DOHH2 (cell line): ENCODE data around the gene PML.

Source experiments
- EZH2phosphoT487 ChIP-seq: fragments of 200-600 bp; sonication (generic); IDR thresholded peaks from 2 replicates; pipeline ENCODE4 v1.6.1; 2017; ENCODE audit warnings: borderline replicate concordance, mild to moderate bottlenecking, antibody characterized with exemption, low read length, moderate library complexity, mixed read lengths
- TF ChIP-seq, protein P1 (sequence below): fragments of 200-600 bp; sonication (generic); IDR thresholded peaks from one replicate; pipeline ENCODE4 v1.5.1; 2014; ENCODE audit warnings: antibody characterized with exemption, mild to moderate bottlenecking, low read depth, low read length; ENCODE audit not compliant: poor library complexity, severe bottlenecking

DNA sequence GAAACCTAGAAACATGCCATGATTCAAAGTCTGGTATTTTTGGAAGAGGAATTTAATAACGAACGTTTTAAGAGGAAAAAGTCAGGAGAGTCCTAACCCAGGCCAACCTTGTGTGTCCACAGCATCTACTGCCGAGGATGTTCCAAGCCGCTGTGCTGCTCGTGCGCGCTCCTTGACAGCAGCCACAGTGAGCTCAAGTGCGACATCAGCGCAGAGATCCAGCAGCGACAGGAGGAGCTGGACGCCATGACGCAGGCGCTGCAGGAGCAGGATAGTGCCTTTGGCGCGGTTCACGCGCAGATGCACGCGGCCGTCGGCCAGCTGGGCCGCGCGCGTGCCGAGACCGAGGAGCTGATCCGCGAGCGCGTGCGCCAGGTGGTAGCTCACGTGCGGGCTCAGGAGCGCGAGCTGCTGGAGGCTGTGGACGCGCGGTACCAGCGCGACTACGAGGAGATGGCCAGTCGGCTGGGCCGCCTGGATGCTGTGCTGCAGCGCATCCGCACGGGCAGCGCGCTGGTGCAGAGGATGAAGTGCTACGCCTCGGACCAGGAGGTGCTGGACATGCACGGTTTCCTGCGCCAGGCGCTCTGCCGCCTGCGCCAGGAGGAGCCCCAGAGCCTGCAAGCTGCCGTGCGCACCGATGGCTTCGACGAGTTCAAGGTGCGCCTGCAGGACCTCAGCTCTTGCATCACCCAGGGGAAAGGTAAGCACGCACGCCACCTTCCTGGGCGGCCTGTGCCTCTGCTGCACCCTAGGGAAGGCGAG, 28.4 kb downstream of the PML start:
- TF ChIP-seq, protein P1, sequence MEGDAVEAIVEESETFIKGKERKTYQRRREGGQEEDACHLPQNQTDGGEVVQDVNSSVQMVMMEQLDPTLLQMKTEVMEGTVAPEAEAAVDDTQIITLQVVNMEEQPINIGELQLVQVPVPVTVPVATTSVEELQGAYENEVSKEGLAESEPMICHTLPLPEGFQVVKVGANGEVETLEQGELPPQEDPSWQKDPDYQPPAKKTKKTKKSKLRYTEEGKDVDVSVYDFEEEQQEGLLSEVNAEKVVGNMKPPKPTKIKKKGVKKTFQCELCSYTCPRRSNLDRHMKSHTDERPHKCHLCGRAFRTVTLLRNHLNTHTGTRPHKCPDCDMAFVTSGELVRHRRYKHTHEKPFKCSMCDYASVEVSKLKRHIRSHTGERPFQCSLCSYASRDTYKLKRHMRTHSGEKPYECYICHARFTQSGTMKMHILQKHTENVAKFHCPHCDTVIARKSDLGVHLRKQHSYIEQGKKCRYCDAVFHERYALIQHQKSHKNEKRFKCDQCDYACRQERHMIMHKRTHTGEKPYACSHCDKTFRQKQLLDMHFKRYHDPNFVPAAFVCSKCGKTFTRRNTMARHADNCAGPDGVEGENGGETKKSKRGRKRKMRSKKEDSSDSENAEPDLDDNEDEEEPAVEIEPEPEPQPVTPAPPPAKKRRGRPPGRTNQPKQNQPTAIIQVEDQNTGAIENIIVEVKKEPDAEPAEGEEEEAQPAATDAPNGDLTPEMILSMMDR, result no peak
- TF ChIP-seq EZH2phosphoT487, result no peak
